ENCODE results near the gene ROGDI.

DNA sequence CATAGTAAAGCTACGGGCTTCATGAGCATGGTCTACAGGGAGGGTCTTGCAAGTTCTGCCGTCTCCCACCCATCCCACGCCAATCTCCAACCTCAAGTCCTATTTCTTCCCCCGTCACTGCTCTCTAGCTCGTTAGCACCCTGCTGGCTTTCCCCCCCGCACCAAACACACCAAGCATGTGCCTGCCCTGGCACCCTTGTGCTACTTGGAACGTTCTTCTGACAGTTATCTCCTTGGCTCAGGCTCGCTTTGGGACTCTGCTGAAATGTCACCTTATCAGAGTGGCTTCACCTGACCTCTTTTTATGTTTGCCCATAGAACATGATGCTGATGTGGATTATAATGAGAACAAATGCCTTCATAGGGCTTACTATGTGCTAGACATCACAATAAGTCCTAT is 22.8 kb upstream of the ROGDI start:
- TF ChIP-seq ZNF70 (CRISPR knock-in tag; IDR thresholded peaks at IDR 0.05), result no peak
- TF ChIP-seq, protein P1, sequence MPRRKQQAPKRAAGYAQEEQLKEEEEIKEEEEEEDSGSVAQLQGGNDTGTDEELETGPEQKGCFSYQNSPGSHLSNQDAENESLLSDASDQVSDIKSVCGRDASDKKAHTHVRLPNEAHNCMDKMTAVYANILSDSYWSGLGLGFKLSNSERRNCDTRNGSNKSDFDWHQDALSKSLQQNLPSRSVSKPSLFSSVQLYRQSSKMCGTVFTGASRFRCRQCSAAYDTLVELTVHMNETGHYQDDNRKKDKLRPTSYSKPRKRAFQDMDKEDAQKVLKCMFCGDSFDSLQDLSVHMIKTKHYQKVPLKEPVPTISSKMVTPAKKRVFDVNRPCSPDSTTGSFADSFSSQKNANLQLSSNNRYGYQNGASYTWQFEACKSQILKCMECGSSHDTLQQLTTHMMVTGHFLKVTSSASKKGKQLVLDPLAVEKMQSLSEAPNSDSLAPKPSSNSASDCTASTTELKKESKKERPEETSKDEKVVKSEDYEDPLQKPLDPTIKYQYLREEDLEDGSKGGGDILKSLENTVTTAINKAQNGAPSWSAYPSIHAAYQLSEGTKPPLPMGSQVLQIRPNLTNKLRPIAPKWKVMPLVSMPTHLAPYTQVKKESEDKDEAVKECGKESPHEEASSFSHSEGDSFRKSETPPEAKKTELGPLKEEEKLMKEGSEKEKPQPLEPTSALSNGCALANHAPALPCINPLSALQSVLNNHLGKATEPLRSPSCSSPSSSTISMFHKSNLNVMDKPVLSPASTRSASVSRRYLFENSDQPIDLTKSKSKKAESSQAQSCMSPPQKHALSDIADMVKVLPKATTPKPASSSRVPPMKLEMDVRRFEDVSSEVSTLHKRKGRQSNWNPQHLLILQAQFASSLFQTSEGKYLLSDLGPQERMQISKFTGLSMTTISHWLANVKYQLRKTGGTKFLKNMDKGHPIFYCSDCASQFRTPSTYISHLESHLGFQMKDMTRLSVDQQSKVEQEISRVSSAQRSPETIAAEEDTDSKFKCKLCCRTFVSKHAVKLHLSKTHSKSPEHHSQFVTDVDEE (CRISPR knock-in tag; IDR thresholded peaks at IDR 0.05), result no peak
- no peak for TF ChIP-seq PPARA (CRISPR knock-in tag; IDR thresholded peaks at IDR 0.05; ENCODE audit: borderline replicate concordance)
- TF ChIP-seq ZNF8 (CRISPR knock-in tag; IDR thresholded peaks at IDR 0.05), result no peak
- TF ChIP-seq, protein P2, sequence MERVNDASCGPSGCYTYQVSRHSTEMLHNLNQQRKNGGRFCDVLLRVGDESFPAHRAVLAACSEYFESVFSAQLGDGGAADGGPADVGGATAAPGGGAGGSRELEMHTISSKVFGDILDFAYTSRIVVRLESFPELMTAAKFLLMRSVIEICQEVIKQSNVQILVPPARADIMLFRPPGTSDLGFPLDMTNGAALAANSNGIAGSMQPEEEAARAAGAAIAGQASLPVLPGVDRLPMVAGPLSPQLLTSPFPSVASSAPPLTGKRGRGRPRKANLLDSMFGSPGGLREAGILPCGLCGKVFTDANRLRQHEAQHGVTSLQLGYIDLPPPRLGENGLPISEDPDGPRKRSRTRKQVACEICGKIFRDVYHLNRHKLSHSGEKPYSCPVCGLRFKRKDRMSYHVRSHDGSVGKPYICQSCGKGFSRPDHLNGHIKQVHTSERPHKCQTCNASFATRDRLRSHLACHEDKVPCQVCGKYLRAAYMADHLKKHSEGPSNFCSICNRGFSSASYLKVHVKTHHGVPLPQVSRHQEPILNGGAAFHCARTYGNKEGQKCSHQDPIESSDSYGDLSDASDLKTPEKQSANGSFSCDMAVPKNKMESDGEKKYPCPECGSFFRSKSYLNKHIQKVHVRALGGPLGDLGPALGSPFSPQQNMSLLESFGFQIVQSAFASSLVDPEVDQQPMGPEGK (CRISPR knock-in tag; IDR thresholded peaks at IDR 0.05; ENCODE audit: borderline replicate concordance), result no peak
- TF ChIP-seq SNAI2 (CRISPR knock-in tag; IDR thresholded peaks at IDR 0.05), result no peak
- no peak for TF ChIP-seq ARNTL (CRISPR knock-in tag; IDR thresholded peaks at IDR 0.05; ENCODE audit: borderline replicate concordance, low read depth)
- no peak for TF ChIP-seq ISL1 (CRISPR knock-in tag; IDR thresholded peaks at IDR 0.05)

Data from SK-N-SH treated with all-trans-retinoic acid at 6 μM for 48 hours (cell line).